Renal cortex interstitium (tissue), 11 donors: Measurements from ENCODE around the gene NCOA3. TPM values are rescaled to one million over a fixed set of nuclear protein-coding genes. Genes with fewer than 3 reads are reported as not detected.

Experiments used
- DNase-seq, 11 donors: peaks; one replicate each; pipeline ENCODE4 v3.0.0-alpha.2; 2013; ENCODE audit warnings: low read depth in 9 of 11, low spot score in 4 of 11; ENCODE audit errors: extremely low read depth in 1 of 11
- polyA plus RNA-seq, 3 donors: library from polyadenylated mRNA; unstranded; fragments of 120-200 nt; gene quantifications; one replicate each; pipeline ENCODE4 v1.2.1, GENCODE V29; 2013; ENCODE audit not compliant: insufficient read length in 3 of 3

The NCOA3 gene
- polyA plus RNA-seq, 3 donors: 33.4 to 37.3 (median 36.4) TPM

GRCh38 chr20:47678536-47678935 is 176.8 kb downstream of the NCOA3 start:
- no peak for DNase-seq

- DNase-seq: no peak
Measured at GRCh38 chr20:47679462-47679861, 177.8 kb downstream of the NCOA3 start.

- no peak for DNase-seq
Measured at GRCh38 chr20:47680804-47681529, 179.3 kb downstream of the NCOA3 start.

GRCh38 chr20:47682028-47682783 is 180.5 kb downstream of the NCOA3 start:
- peak in 6 of 11 donors; percentile 25 to 53 (median 38) for DNase-seq

GRCh38 chr20:47682916-47683315 is 181.2 kb downstream of the NCOA3 start:
- no peak for DNase-seq

GRCh38 chr20:47684306-47685080 is 182.8 kb downstream of the NCOA3 start:
- no peak for DNase-seq

GRCh38 chr20:47686545-47686944 is 184.9 kb downstream of the NCOA3 start:
- DNase-seq: peak in 5 of 11 donors; percentile 34 to 63 (median 45)

GRCh38 chr20:47687095-47687987 is 185.7 kb downstream of the NCOA3 start:
- DNase-seq: no peak

- no peak for DNase-seq
Measured at GRCh38 chr20:47688385-47689381, 187.0 kb downstream of the NCOA3 start.

- DNase-seq: no peak
Measured at GRCh38 chr20:47689731-47690130, 188.0 kb downstream of the NCOA3 start.

- DNase-seq: no peak
Measured at GRCh38 chr20:47691625-47692024, 189.9 kb downstream of the NCOA3 start.

GRCh38 chr20:47694021-47694818 is 192.5 kb downstream of the NCOA3 start:
- no peak for DNase-seq

GRCh38 chr20:47696856-47697255 is 195.2 kb downstream of the NCOA3 start:
- DNase-seq: no peak

GRCh38 chr20:47698142-47698541 is 196.5 kb downstream of the NCOA3 start:
- no peak for DNase-seq

GRCh38 chr20:47699818-47700217 is 198.1 kb downstream of the NCOA3 start:
- no peak for DNase-seq

GRCh38 chr20:47700327-47700726 is 198.6 kb downstream of the NCOA3 start:
- no peak for DNase-seq

GRCh38 chr20:47701612-47702011 is 199.9 kb downstream of the NCOA3 start:
- DNase-seq: no peak
